AG09319 (cell line): Measurements from ENCODE around the gene CHN2.

Source experiments
- DNase-seq: peaks from one replicate; pipeline ENCODE4 v3.0.0-alpha.2; 2010; ENCODE audit warnings: low read depth; ENCODE audit errors: extremely low read depth
- CTCF ChIP-seq: IDR thresholded peaks from 2 replicates; pipeline ENCODE4 v1.5.1; 2011; ENCODE audit warnings: low read depth, mild to moderate bottlenecking, inconsistent platforms, low read length, moderate library complexity

The CHN2 gene

GRCh38 chr7:29435902-29436301 lies 241.3 kb downstream of the CHN2 start:
- no peak for DNase-seq
- TF ChIP-seq CTCF: no peak

GRCh38 chr7:29442146-29442545 lies 247.6 kb downstream of the CHN2 start:
- TF ChIP-seq CTCF: no peak

GRCh38 chr7:29443552-29443951 lies 249.0 kb downstream of the CHN2 start:
- TF ChIP-seq CTCF: no peak
- DNase-seq: no peak

More at GRCh38 chr7:29442146-29442545, 247.6 kb downstream of the CHN2 start:
- no peak for DNase-seq

GRCh38 chr7:29444267-29444666 lies 249.7 kb downstream of the CHN2 start:
- DNase-seq: no peak
- TF ChIP-seq CTCF: no peak

- DNase-seq: no peak
- no peak for TF ChIP-seq CTCF
Observed at GRCh38 chr7:29445736-29446135, 251.2 kb downstream of the CHN2 start.

- no peak for DNase-seq
- no peak for TF ChIP-seq CTCF
Observed at GRCh38 chr7:29447828-29448227, 253.3 kb downstream of the CHN2 start.

- no peak for TF ChIP-seq CTCF
- DNase-seq: no peak
Observed at GRCh38 chr7:29449569-29450260, 255.1 kb downstream of the CHN2 start.
